ACC112 (cell line): Measurements from ENCODE around the gene KRT71.

Experiments used
- H2AFZ ChIP-seq: fragments of 200-600 bp; sonication (generic); one replicate; pipeline ENCODE4 v1.6.0; 2017; ENCODE audit warnings: antibody characterized with exemption, low read length; ENCODE audit not compliant: unreplicated experiment
- H3K27ac ChIP-seq: fragments of 200-600 bp; sonication (generic); 2 replicates; pipeline ENCODE4 v1.5.1; 2014; ENCODE audit warnings: low read depth, mild to moderate bottlenecking, antibody characterized with exemption, low read length, moderate library complexity
- H3K27me3 ChIP-seq: fragments of 200-600 bp; sonication (generic); 2 replicates; pipeline ENCODE4 v1.6.1; 2014; ENCODE audit warnings: mild to moderate bottlenecking, antibody characterized with exemption, low read length, moderate library complexity, mixed read lengths; ENCODE audit not compliant: insufficient read depth
- H3K36me3 ChIP-seq: fragments of 200-600 bp; sonication (generic); 2 replicates; pipeline ENCODE4 v1.6.1; 2016; ENCODE audit warnings: mild to moderate bottlenecking, antibody characterized with exemption, low read length, moderate library complexity, mixed read lengths; ENCODE audit not compliant: insufficient read depth
- H3K4me1 ChIP-seq: fragments of 200-600 bp; sonication (generic); one replicate; pipeline ENCODE4 v1.6.1; 2016; ENCODE audit warnings: low read length, mixed read lengths; ENCODE audit not compliant: insufficient read depth, unreplicated experiment, control insufficient read depth
- H3K4me3 ChIP-seq: fragments of 200-600 bp; sonication (generic); 2 replicates; pipeline ENCODE4 v1.5.1; 2014; ENCODE audit warnings: mild to moderate bottlenecking, low read depth, low read length
- H3K79me2 ChIP-seq: fragments of 200-600 bp; sonication (generic); one replicate; pipeline ENCODE4 v1.6.0; 2016; ENCODE audit warnings: low read length; ENCODE audit not compliant: control insufficient read depth, unreplicated experiment, insufficient read depth

Gene KRT71

GRCh38 chr12:52530366-52530765 is 22.6 kb downstream of the KRT71 start:
- Histone ChIP-seq H3K4me3 (no peak overlapping the region), H3K27ac (no peak overlapping the region), H3K27me3 (no peaks in the 10 kb centered on the region), H3K4me1 (no peaks in the 10 kb centered on the region), H2AFZ (no peak overlapping the region), H3K36me3 (no peaks in the 10 kb centered on the region), H3K79me2 (no peaks in the 10 kb centered on the region)

- H3K27me3 ChIP-seq = no peaks in the 10 kb centered on the region
Observed at GRCh38 chr12:52529846-52530245, 23.1 kb downstream of the KRT71 start.

GRCh38 chr12:52529417-52529816 is 23.5 kb downstream of the KRT71 start:
- H3K36me3 ChIP-seq = no peaks in the 10 kb centered on the region
- H3K27me3 ChIP-seq = no peaks in the 10 kb centered on the region

More at GRCh38 chr12:52529846-52530245, 23.1 kb downstream of the KRT71 start:
- Histone ChIP-seq H3K4me1 (no peaks in the 10 kb centered on the region), H2AFZ (no peak overlapping the region), H3K27ac (no peak overlapping the region), H3K36me3 (no peaks in the 10 kb centered on the region), H3K79me2 (no peaks in the 10 kb centered on the region), H3K4me3 (no peak overlapping the region)

GRCh38 chr12:52528641-52529143 is 24.3 kb downstream of the KRT71 start:
- Histone ChIP-seq H2AFZ (no peak overlapping the region), H3K36me3 (no peaks in the 10 kb centered on the region), H3K4me3 (no peak overlapping the region), H3K79me2 (no peaks in the 10 kb centered on the region), H3K27ac (no peak overlapping the region), H3K27me3 (no peaks in the 10 kb centered on the region), H3K4me1 (no peaks in the 10 kb centered on the region)

More at GRCh38 chr12:52529417-52529816, 23.5 kb downstream of the KRT71 start:
- no peak overlapping the region for H3K27ac ChIP-seq
- H3K4me3 ChIP-seq = no peak overlapping the region
- no peak overlapping the region for H2AFZ ChIP-seq
- no peaks in the 10 kb centered on the region for H3K4me1 ChIP-seq
- no peaks in the 10 kb centered on the region for H3K79me2 ChIP-seq

- no peaks in the 10 kb centered on the region for H3K79me2 ChIP-seq
- H3K27me3 ChIP-seq = no peaks in the 10 kb centered on the region
- no peaks in the 10 kb centered on the region for H3K36me3 ChIP-seq
- no peaks in the 10 kb centered on the region for H3K4me1 ChIP-seq
- no peak overlapping the region for H2AFZ ChIP-seq
- no peak overlapping the region for H3K4me3 ChIP-seq
- H3K27ac ChIP-seq = no peak overlapping the region
Observed at GRCh38 chr12:52527121-52527800, 25.7 kb downstream of the KRT71 start.

GRCh38 chr12:52526511-52526951 is 26.4 kb downstream of the KRT71 start:
- no peak overlapping the region for H3K27ac ChIP-seq
- H3K79me2 ChIP-seq = no peaks in the 10 kb centered on the region
- no peaks in the 10 kb centered on the region for H3K4me1 ChIP-seq
- H3K36me3 ChIP-seq = no peaks in the 10 kb centered on the region
- no peaks in the 10 kb centered on the region for H3K27me3 ChIP-seq
- no peak overlapping the region for H3K4me3 ChIP-seq
- no peak overlapping the region for H2AFZ ChIP-seq

- Histone ChIP-seq H3K36me3 (no peaks in the 10 kb centered on the region), H3K4me3 (no peak overlapping the region), H3K27me3 (no peaks in the 10 kb centered on the region), H3K79me2 (no peaks in the 10 kb centered on the region), H3K4me1 (no peaks in the 10 kb centered on the region), H3K27ac (no peak overlapping the region), H2AFZ (no peak overlapping the region)
Observed at GRCh38 chr12:52525661-52526499, 27.1 kb downstream of the KRT71 start.

- Histone ChIP-seq H3K4me3 (no peak overlapping the region), H3K27me3 (no peaks in the 10 kb centered on the region), H3K4me1 (no peaks in the 10 kb centered on the region), H3K36me3 (no peaks in the 10 kb centered on the region), H3K27ac (no peak overlapping the region), H2AFZ (no peak overlapping the region), H3K79me2 (no peaks in the 10 kb centered on the region)
Observed at GRCh38 chr12:52524898-52525591, 27.9 kb downstream of the KRT71 start.

GRCh38 chr12:52524241-52524897 is 28.6 kb downstream of the KRT71 start:
- H3K27ac ChIP-seq = no peak overlapping the region
- H3K27me3 ChIP-seq = no peaks in the 10 kb centered on the region
- H3K4me3 ChIP-seq = no peak overlapping the region
- no peaks in the 10 kb centered on the region for H3K79me2 ChIP-seq
- no peak overlapping the region for H2AFZ ChIP-seq
- no peaks in the 10 kb centered on the region for H3K36me3 ChIP-seq
- no peaks in the 10 kb centered on the region for H3K4me1 ChIP-seq

GRCh38 chr12:52523824-52524223 is 29.1 kb downstream of the KRT71 start:
- Histone ChIP-seq H3K36me3 (no peaks in the 10 kb centered on the region), H3K4me1 (no peaks in the 10 kb centered on the region), H2AFZ (no peak overlapping the region)

More at GRCh38 chr12:52523824-52524223, 29.1 kb downstream of the KRT71 start:
- no peaks in the 10 kb centered on the region for H3K27me3 ChIP-seq
- no peaks in the 10 kb centered on the region for H3K79me2 ChIP-seq
- H3K27ac ChIP-seq = no peak overlapping the region
- H3K4me3 ChIP-seq = no peak overlapping the region
